GM23248 (cell line): ENCODE measurements around the gene THRSP. TPM values are rescaled to one million over a fixed set of nuclear protein-coding genes. Genes with fewer than 3 reads are reported as not detected.

Experiments used
- DNase-seq: peaks from one replicate; pipeline ENCODE4 v3.0.0-alpha.2; 2015
- H2AFZ ChIP-seq: fragments of 200-600 bp; sonication (generic); 2 replicates; pipeline ENCODE4 v1.6.1; 2016; ENCODE audit warnings: antibody characterized with exemption
- H3F3A ChIP-seq: fragments of 200-600 bp; sonication (generic); 2 replicates; pipeline ENCODE4 v1.6.1; 2016; ENCODE audit warnings: mild to moderate bottlenecking, antibody characterized with exemption, mixed run types; ENCODE audit not compliant: insufficient read depth
- H3K27ac ChIP-seq: fragments of 200-600 bp; sonication (generic); 2 replicates; pipeline ENCODE4 v1.5.1; 2016; ENCODE audit warnings: mild to moderate bottlenecking
- H3K27me3 ChIP-seq: fragments of 200-600 bp; sonication (generic); replicated peaks from 2 replicates; pipeline ENCODE4 v1.6.1; 2016; ENCODE audit warnings: mild to moderate bottlenecking; ENCODE audit not compliant: insufficient read depth
- H3K36me3 ChIP-seq: fragments of 200-600 bp; sonication (generic); 2 replicates; pipeline ENCODE4 v1.6.1; 2016; ENCODE audit warnings: low read depth, mild to moderate bottlenecking
- H3K4me1 ChIP-seq: fragments of 200-600 bp; sonication (generic); 2 replicates; pipeline ENCODE4 v1.6.1; 2016; ENCODE audit warnings: mild to moderate bottlenecking; ENCODE audit not compliant: insufficient read depth
- H3K4me2 ChIP-seq: fragments of 200-600 bp; sonication (generic); one replicate; pipeline ENCODE4 v1.6.1; 2016; ENCODE audit warnings: mild to moderate bottlenecking; ENCODE audit not compliant: unreplicated experiment
- H3K4me3 ChIP-seq: fragments of 200-600 bp; sonication (generic); 2 replicates; pipeline ENCODE4 v1.5.1; 2016; ENCODE audit warnings: mild to moderate bottlenecking
- H3K79me2 ChIP-seq: fragments of 200-600 bp; sonication (generic); 2 replicates; pipeline ENCODE4 v1.6.1; 2016; ENCODE audit warnings: mild to moderate bottlenecking; ENCODE audit not compliant: insufficient read depth
- H3K9ac ChIP-seq: fragments of 200-600 bp; sonication (generic); 2 replicates; pipeline ENCODE4 v1.6.1; 2016; ENCODE audit warnings: mild to moderate bottlenecking
- H3K9me2 ChIP-seq: fragments of 200-600 bp; sonication (generic); 2 replicates; pipeline ENCODE4 v1.6.1; 2016; ENCODE audit warnings: mixed run types, mild to moderate bottlenecking, moderate library complexity; ENCODE audit not compliant: insufficient read depth
- H3K9me3 ChIP-seq: fragments of 200-600 bp; sonication (generic); one replicate; pipeline ENCODE4 v1.6.1; 2017; ENCODE audit warnings: low read depth
- H4K20me1 ChIP-seq: fragments of 200-600 bp; sonication (generic); 2 replicates; pipeline ENCODE4 v1.6.0; 2016; ENCODE audit not compliant: insufficient read depth
- EZH2 ChIP-seq: fragments of 200-600 bp; sonication (generic); IDR thresholded peaks from 2 replicates; pipeline ENCODE4 v1.6.1; 2018; ENCODE audit warnings: antibody characterized with exemption, mild to moderate bottlenecking; ENCODE audit not compliant: insufficient read depth, poor library complexity, severe bottlenecking
- EZH2phosphoT487 ChIP-seq: fragments of 200-600 bp; sonication (generic); IDR thresholded peaks from 2 replicates; pipeline ENCODE4 v1.6.1; 2018; ENCODE audit warnings: antibody characterized with exemption, moderate library complexity, mild to moderate bottlenecking, low read depth; ENCODE audit not compliant: insufficient read depth
- WGBS, 2 experiments: methylation state at CpG; one replicate each; pipeline ENCODE4 v1.1.6; 2015 to 2017; ENCODE audit warnings: low lambda C conversion rate in 2 of 2, low coverage in 1 of 2; ENCODE audit errors: missing lambda C conversion rate in 2 of 2; 5-methylcytosine and 5-hydroxymethylcytosine counted together
- in situ Hi-C: fragments of 300-500 bp; cut with MboI; formaldehyde crosslinking; loops from 2 replicates; pipeline ENCODE4 v1.15.0; 2020
- polyA plus RNA-seq: library from polyadenylated mRNA; unstranded; fragments of >200 nt; fragmentation: Nextera tagmentation; extraction: Ambion mirVana; gene quantifications from 2 replicates; pipeline ENCODE4 v1.2.1, GENCODE V29; 2016
- total RNA-seq: library from RNA; depleted of rRNA; stranded (reverse); fragments of >200 nt; shearing (Covaris generic); gene quantifications from 2 replicates; pipeline ENCODE4 v1.2.3, GENCODE V29; 2014

Gene THRSP
- total and polyA plus RNA-seq, 2 experiments from 2014 or later = not detected

GRCh38 chr11:78109081-78110015 is 45.7 kb downstream of the THRSP start:
- in situ Hi-C loops = no loop called here
- no peak overlapping the region for H3K4me2 ChIP-seq
- no peak overlapping the region for H3K9ac ChIP-seq
- DNase-seq = no peak
- no peaks in the 10 kb centered on the region for H4K20me1 ChIP-seq
- no peaks in the 10 kb centered on the region for H3K27me3 ChIP-seq
- no peaks in the 10 kb centered on the region for H3K9me2 ChIP-seq
- H3K79me2 ChIP-seq = no peaks in the 10 kb centered on the region
- no peaks in the 10 kb centered on the region for H3K9me3 ChIP-seq
- H3F3A ChIP-seq = peaks cover 14% of the 10 kb centered on the region
- no peak overlapping the region for H2AFZ ChIP-seq
- TF ChIP-seq EZH2 (no peak), EZH2phosphoT487 (no peak)
- peaks cover 13% of the 10 kb centered on the region for H3K4me1 ChIP-seq
- H3K27ac ChIP-seq = no peak overlapping the region
- peaks cover 12% of the 10 kb centered on the region; the same call in 1 of the 2 replicates for H3K36me3 ChIP-seq
- 48 to 64% methylated on average over 3 of the region's 3 CpGs for WGBS, 2 experiments
- H3K4me3 ChIP-seq = no peak overlapping the region

GRCh38 chr11:78110351-78110750 is 46.7 kb downstream of the THRSP start:
- DNase-seq = peak; percentile 9
- Histone ChIP-seq H3K9me2 (no peaks in the 10 kb centered on the region), H4K20me1 (no peaks in the 10 kb centered on the region), H3K9me3 (no peaks in the 10 kb centered on the region), H3K4me1 (peaks cover 13% of the 10 kb centered on the region), H3K36me3 (peaks cover 12% of the 10 kb centered on the region; the same call in 1 of the 2 replicates), H3K4me2 (no peak overlapping the region), H3K27me3 (no peaks in the 10 kb centered on the region), H3K9ac (no peak overlapping the region), H3K27ac (peak overlapping the region; percentile 11; the same call in 1 of the 2 replicates), H3F3A (peaks cover 14% of the 10 kb centered on the region), H3K79me2 (no peaks in the 10 kb centered on the region), H3K4me3 (no peak overlapping the region), H2AFZ (no peak overlapping the region)
- in situ Hi-C loops = no loop called here
- WGBS, 2 experiments = 79 to 83% methylated on average over 5 of the region's 5 CpGs
- no peak for TF ChIP-seq EZH2
- no peak for TF ChIP-seq EZH2phosphoT487

GRCh38 chr11:78110830-78111229 is 47.2 kb downstream of the THRSP start:
- H3K4me2 ChIP-seq = no peak overlapping the region
- no peaks in the 10 kb centered on the region for H4K20me1 ChIP-seq
- TF ChIP-seq EZH2 (no peak), EZH2phosphoT487 (no peak)
- H3K9ac ChIP-seq = no peak overlapping the region
- WGBS, 2 experiments = 60 to 68% methylated on average over 2 of the region's 2 CpGs
- no peaks in the 10 kb centered on the region for H3K79me2 ChIP-seq
- no peaks in the 10 kb centered on the region for H3K9me2 ChIP-seq
- H3K4me3 ChIP-seq = no peak overlapping the region
- in situ Hi-C loops = no loop called here
- peak overlapping the region; percentile 11 for H3K27ac ChIP-seq
- H3K4me1 ChIP-seq = peaks cover 13% of the 10 kb centered on the region
- no peaks in the 10 kb centered on the region for H3K9me3 ChIP-seq
- no peaks in the 10 kb centered on the region for H3K27me3 ChIP-seq
- H2AFZ ChIP-seq = no peak overlapping the region
- DNase-seq = peak; percentile 50
- H3F3A ChIP-seq = peaks cover 14% of the 10 kb centered on the region
- H3K36me3 ChIP-seq = peaks cover 12% of the 10 kb centered on the region; the same call in 1 of the 2 replicates

- WGBS, 2 experiments = 95 to 100% methylated on average over 2 of the region's 2 CpGs
- Histone ChIP-seq H3K27me3 (no peaks in the 10 kb centered on the region), H3K9ac (no peak overlapping the region), H2AFZ (no peak overlapping the region), H3K9me2 (no peaks in the 10 kb centered on the region), H3K4me2 (no peak overlapping the region), H3K36me3 (peaks cover 12% of the 10 kb centered on the region; the same call in 1 of the 2 replicates), H3K27ac (peak overlapping the region; percentile 11), H4K20me1 (no peaks in the 10 kb centered on the region), H3F3A (peaks cover 14% of the 10 kb centered on the region), H3K9me3 (no peaks in the 10 kb centered on the region), H3K4me3 (no peak overlapping the region), H3K4me1 (peaks cover 13% of the 10 kb centered on the region), H3K79me2 (no peaks in the 10 kb centered on the region)
- in situ Hi-C loops = no loop called here
- DNase-seq = no peak
- TF ChIP-seq EZH2 (no peak), EZH2phosphoT487 (no peak)
Measured at GRCh38 chr11:78111298-78111697, 47.6 kb downstream of the THRSP start.
